Endodermal cell (in vitro differentiated cells): ENCODE data around the gene TNPO3. TPM values are rescaled to one million over a fixed set of nuclear protein-coding genes. Genes with fewer than 3 reads are reported as not detected.

Experiments used
- DNase-seq: peaks from one replicate; pipeline ENCODE4 v3.0.0-alpha.2; 2017
- H3K27ac ChIP-seq: 2 replicates; pipeline ENCODE4 v1.5.1; 2013; ENCODE audit warnings: mild to moderate bottlenecking, low read depth, low read length, moderate library complexity
- H3K27me3 ChIP-seq: 2 replicates; pipeline ENCODE4 v1.6.1; 2013; ENCODE audit warnings: mild to moderate bottlenecking, low read length, moderate library complexity; ENCODE audit not compliant: insufficient read depth, control insufficient read depth, poor library complexity, severe bottlenecking
- H3K36me3 ChIP-seq: 2 replicates; pipeline ENCODE4 v1.7.0; 2013; ENCODE audit warnings: mild to moderate bottlenecking, low read length, moderate library complexity; ENCODE audit not compliant: control insufficient read depth, insufficient read depth
- H3K4me1 ChIP-seq: one replicate; pipeline ENCODE4 v1.7.0; 2013; ENCODE audit warnings: low read length; ENCODE audit not compliant: control insufficient read depth, insufficient read depth
- H3K4me3 ChIP-seq: 2 replicates; pipeline ENCODE4 v1.5.1; 2013; ENCODE audit warnings: mild to moderate bottlenecking, low read length, moderate library complexity
- H3K9ac ChIP-seq: 2 replicates; pipeline ENCODE4 v1.6.1; 2013; ENCODE audit warnings: mild to moderate bottlenecking, low read length, moderate library complexity; ENCODE audit not compliant: poor library complexity, severe bottlenecking; ENCODE audit errors: extremely low read depth
- H3K9me3 ChIP-seq: 2 replicates; pipeline ENCODE4 v1.6.1; 2013; ENCODE audit warnings: mild to moderate bottlenecking, low read length, moderate library complexity; ENCODE audit not compliant: control insufficient read depth
- H3K27ac Mint-ChIP-seq: 2 replicates; pipeline ENCODE4 v1.8.0; 2020; ENCODE audit warnings: mixed read lengths
- H3K27me3 Mint-ChIP-seq: 2 replicates; pipeline ENCODE4 v1.8.0; 2021; ENCODE audit warnings: mild to moderate bottlenecking, mixed read lengths; ENCODE audit not compliant: insufficient read depth
- H3K36me3 Mint-ChIP-seq: 2 replicates; pipeline ENCODE4 v1.8.0; 2020; ENCODE audit warnings: low read depth, mixed read lengths
- H3K4me1 Mint-ChIP-seq: 2 replicates; pipeline ENCODE4 v1.8.0; 2020; ENCODE audit warnings: mixed read lengths
- H3K4me3 Mint-ChIP-seq: 2 replicates; pipeline ENCODE4 v1.8.0; 2020; ENCODE audit warnings: mild to moderate bottlenecking, moderate library complexity, mixed read lengths
- H3K9me3 Mint-ChIP-seq: 2 replicates; pipeline ENCODE4 v1.8.0; 2020; ENCODE audit warnings: mild to moderate bottlenecking, mixed read lengths
- CTCF ChIP-seq: fragments of 200-600 bp; sonication (generic); conservative IDR thresholded peaks from 2 replicates; pipeline ENCODE4 v1.5.0; 2021; ENCODE audit warnings: antibody characterized with exemption, mild to moderate bottlenecking
- WGBS, 2 experiments: methylation state at CpG; one replicate each; pipeline versions ENCODE4 v1.1.5 to v1.1.7; 2013; ENCODE audit warnings: missing lambda C conversion rate in 2 of 2, mixed read lengths in 1 of 2; ENCODE audit not compliant: insufficient coverage in 1 of 2, insufficient read length in 1 of 2; 5-methylcytosine and 5-hydroxymethylcytosine counted together
- total RNA-seq, 2 donors: library from RNA; stranded (reverse); fragmentation: NEBNext Ultra II Directional in 1 of 2; extraction: Animal tissue kit (Norgen Biotek cat#: 25700) in 1 of 2; gene quantifications; 2 replicates in 1 of 2; 3 replicates in 1 of 2; pipeline ENCODE4 v1.2.1, GENCODE V29; 2021

The TNPO3 gene
- total RNA-seq, 2 donors from 2014 or later, result 68.0 to 73.1 TPM

- H3K27ac Mint-ChIP-seq, result no peak overlapping the region
- peaks cover 4% of the 10 kb centered on the region for H3K9me3 Mint-ChIP-seq
- WGBS, 2 experiments, result 64 to 65% methylated on average over 6 to 7 of the region's 8 CpGs
- Histone ChIP-seq H3K36me3 (no peaks in the 10 kb centered on the region), H3K27ac (no peak overlapping the region), H3K9ac (no peak overlapping the region), H3K9me3 (no peaks in the 10 kb centered on the region), H3K27me3 (peaks cover 2% of the 10 kb centered on the region), H3K4me1 (peaks cover 4% of the 10 kb centered on the region), H3K4me3 (no peak overlapping the region)
- H3K36me3 Mint-ChIP-seq, result no peaks in the 10 kb centered on the region
- peaks cover 13% of the 10 kb centered on the region for H3K4me1 Mint-ChIP-seq
- no peak for TF ChIP-seq CTCF
- no peak overlapping the region for H3K4me3 Mint-ChIP-seq
- peaks cover 11% of the 10 kb centered on the region for H3K27me3 Mint-ChIP-seq
- no peak for DNase-seq
Observed at GRCh38 chr7:128924707-128925588, 130.0 kb downstream of the TNPO3 start.

GRCh38 chr7:128923411-128923800 is 131.5 kb downstream of the TNPO3 start:
- Histone ChIP-seq H3K4me1 (peaks cover 4% of the 10 kb centered on the region), H3K27ac (no peak overlapping the region), H3K4me3 (no peak overlapping the region), H3K9me3 (no peaks in the 10 kb centered on the region), H3K27me3 (peaks cover 11% of the 10 kb centered on the region), H3K36me3 (no peaks in the 10 kb centered on the region), H3K9ac (no peak overlapping the region)
- peaks cover 2% of the 10 kb centered on the region for H3K9me3 Mint-ChIP-seq
- no peak for TF ChIP-seq CTCF
- 86 to 96% methylated on average over 2 to 5 of the region's 5 CpGs for WGBS, 2 experiments
- no peak overlapping the region for H3K4me3 Mint-ChIP-seq
- peaks cover 24% of the 10 kb centered on the region for H3K27me3 Mint-ChIP-seq
- H3K27ac Mint-ChIP-seq, result no peak overlapping the region
- H3K4me1 Mint-ChIP-seq, result peaks cover 13% of the 10 kb centered on the region
- H3K36me3 Mint-ChIP-seq, result no peaks in the 10 kb centered on the region
- DNase-seq, result peak; percentile 36

- TF ChIP-seq CTCF, result no peak
- Histone ChIP-seq H3K36me3 (no peaks in the 10 kb centered on the region), H3K4me1 (peaks cover 4% of the 10 kb centered on the region), H3K4me3 (no peak overlapping the region), H3K27me3 (peaks cover 11% of the 10 kb centered on the region), H3K9me3 (no peaks in the 10 kb centered on the region), H3K27ac (no peak overlapping the region), H3K9ac (no peak overlapping the region)
- Mint-ChIP-seq H3K4me3 (no peak overlapping the region), H3K4me1 (peaks cover 13% of the 10 kb centered on the region), H3K27me3 (peaks cover 27% of the 10 kb centered on the region), H3K9me3 (no peaks in the 10 kb centered on the region), H3K27ac (no peak overlapping the region), H3K36me3 (no peaks in the 10 kb centered on the region)
- peak; percentile 47 for DNase-seq
- WGBS, 2 experiments, result 90% methylated on average over 13 to 16 of the region's 16 CpGs
Observed at GRCh38 chr7:128922496-128923410, 132.2 kb downstream of the TNPO3 start.
